GM13977 (cell line): Measurements from ENCODE around the gene C2CD2L.

Source experiments
- DNase-seq: peaks from one replicate; pipeline ENCODE4 v3.0.0; 2012; ENCODE audit warnings: low spot score
- in situ Hi-C: fragments of 300-500 bp; cut with MboI; formaldehyde crosslinking; loops from one replicate; pipeline ENCODE4 v1.12.0; 2022; ENCODE audit warnings: low sequenced_read_pairs, low pct_unique_long_range_greater_than_20kb, mixed read lengths, inconsistent platforms; ENCODE audit not compliant: unreplicated experiment
- TF ChIP-seq, protein P1 (sequence below): IDR thresholded peaks from 2 replicates; pipeline ENCODE4 v1.5.1; 2012; ENCODE audit warnings: mild to moderate bottlenecking, control low read depth; ENCODE audit not compliant: insufficient read depth; ENCODE audit errors: extremely low read depth, missing control alignments

Gene C2CD2L

DNA sequence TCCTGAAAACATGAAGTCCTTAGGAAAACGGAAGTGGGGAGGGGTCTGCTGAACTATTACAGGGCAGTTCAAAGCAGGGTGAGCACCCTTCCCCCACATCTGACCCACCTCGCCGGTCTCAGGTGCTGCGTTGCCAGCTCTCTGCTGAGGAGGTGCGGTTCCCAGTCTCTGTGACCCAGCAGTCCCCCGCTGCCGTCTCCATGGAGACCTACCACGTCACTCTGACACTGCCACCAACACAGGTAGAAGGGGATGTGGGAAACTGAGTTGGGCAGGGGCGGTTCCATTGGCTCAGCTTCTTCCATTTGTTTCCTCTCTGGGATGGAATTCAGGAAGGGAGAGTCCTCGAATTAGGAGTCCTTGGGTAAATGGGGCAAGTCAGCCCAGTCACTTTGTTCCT is 3.3 kb downstream of the C2CD2L start:
- in situ Hi-C loops, result no loop called here
- no peak for DNase-seq
- TF ChIP-seq, protein P1, sequence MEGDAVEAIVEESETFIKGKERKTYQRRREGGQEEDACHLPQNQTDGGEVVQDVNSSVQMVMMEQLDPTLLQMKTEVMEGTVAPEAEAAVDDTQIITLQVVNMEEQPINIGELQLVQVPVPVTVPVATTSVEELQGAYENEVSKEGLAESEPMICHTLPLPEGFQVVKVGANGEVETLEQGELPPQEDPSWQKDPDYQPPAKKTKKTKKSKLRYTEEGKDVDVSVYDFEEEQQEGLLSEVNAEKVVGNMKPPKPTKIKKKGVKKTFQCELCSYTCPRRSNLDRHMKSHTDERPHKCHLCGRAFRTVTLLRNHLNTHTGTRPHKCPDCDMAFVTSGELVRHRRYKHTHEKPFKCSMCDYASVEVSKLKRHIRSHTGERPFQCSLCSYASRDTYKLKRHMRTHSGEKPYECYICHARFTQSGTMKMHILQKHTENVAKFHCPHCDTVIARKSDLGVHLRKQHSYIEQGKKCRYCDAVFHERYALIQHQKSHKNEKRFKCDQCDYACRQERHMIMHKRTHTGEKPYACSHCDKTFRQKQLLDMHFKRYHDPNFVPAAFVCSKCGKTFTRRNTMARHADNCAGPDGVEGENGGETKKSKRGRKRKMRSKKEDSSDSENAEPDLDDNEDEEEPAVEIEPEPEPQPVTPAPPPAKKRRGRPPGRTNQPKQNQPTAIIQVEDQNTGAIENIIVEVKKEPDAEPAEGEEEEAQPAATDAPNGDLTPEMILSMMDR, result no peak

DNA sequence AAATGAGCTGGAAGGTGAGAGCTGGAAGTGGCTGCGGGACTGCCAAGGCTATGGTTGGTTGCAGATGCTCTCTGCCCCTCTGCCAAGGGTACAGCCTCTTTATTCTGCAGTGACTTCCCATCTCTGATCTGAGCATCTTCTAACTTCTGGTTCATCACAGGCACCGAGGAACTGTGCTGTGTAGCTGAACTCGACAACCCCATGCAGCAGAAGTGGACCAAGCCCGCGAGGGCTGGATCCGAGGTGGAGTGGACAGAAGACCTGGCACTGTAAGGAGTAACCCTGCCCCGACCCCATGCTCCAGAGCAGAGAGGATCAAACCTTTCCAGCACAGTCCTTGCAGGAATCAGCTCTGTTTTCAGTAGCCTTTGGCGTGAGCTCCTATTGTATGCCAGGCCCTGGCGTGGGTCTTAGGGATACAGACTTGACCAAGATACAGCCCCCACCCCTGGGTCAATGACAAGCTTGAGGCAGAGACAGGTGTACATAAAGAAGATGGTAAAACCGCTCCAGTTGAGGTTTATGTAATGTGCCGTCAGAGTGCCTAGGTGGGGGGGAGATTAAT is 4.3 kb downstream of the C2CD2L start:
- TF ChIP-seq, protein P1, result no peak
- DNase-seq, result no peak
- in situ Hi-C loops, result no loop called here

DNA sequence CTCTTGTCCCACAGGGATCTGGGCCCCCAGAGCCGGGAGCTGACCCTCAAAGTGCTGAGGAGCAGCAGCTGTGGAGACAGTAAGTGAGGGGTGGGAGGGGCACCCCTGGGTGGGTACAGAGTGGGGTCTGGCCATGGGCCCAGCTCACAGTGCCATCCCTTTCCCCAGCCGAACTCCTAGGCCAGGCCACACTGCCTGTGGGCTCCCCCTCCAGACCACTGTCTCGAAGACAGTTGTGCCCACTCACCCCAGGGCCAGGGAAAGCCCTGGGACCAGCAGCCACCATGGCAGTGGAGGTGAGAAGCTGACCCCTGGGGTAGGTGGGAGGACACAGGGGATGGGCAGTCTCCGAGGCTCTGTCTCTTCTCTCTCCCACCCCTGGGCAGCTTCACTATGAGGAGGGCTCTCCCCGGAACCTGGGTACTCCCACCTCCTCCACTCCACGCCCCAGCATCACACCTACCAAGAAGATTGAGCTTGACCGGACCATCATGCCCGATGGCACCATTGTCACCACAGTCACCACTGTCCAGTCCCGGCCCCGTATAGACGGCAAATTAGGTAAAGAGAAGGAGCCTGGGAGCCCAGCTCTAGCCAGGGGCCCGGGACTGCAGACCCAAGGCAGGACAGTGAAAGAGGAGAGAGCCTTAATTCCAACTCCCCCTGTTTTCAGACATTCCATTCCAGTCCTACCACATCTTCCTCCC is 5.3 kb downstream of the C2CD2L start:
- in situ Hi-C loops, result no loop called here
- TF ChIP-seq, protein P1, result no peak
- no peak for DNase-seq

DNA sequence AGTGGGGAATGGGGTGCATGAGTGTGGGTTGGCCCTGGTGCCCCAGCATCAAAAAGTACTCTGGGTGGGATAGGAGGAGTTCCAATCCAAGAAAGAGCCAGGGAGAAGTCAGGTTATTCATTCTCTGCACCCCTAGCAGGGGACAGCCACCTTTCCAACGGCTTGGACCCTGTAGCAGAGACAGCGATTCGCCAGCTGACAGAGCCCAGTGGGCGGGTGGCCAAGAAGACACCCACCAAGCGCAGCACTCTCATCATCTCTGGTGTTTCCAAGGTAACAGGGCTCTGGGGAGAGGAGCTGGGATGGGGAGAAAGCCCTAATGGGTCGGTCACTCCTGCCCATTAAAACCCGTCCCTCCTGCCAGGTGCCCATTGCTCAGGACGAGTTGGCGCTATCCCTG is 6.6 kb downstream of the C2CD2L start:
- TF ChIP-seq, protein P1, result no peak
- DNase-seq, result no peak
- in situ Hi-C loops, result no loop called here

DNA sequence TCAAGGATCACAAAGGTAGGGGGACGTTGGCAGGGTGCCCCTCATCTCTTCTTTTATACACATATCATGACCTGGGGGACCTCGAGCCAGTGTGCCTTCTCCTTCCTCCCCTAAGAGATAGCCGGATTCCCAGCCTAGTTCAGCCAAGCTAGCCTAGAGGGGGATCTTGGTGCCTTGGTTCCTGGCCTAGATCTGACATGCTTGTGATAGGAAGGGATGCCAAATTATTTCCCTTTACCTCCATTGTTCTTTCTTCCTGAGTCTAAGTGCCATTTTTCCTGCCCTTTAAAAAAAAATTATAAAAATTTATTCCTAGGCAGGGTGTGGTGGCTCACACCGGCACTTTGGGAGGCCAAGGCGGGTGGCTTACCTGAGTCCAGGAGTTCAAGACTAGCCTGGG is 7.2 kb downstream of the C2CD2L start:
- no peak for DNase-seq
- in situ Hi-C loops, result no loop called here
- TF ChIP-seq, protein P1, result no peak

DNA sequence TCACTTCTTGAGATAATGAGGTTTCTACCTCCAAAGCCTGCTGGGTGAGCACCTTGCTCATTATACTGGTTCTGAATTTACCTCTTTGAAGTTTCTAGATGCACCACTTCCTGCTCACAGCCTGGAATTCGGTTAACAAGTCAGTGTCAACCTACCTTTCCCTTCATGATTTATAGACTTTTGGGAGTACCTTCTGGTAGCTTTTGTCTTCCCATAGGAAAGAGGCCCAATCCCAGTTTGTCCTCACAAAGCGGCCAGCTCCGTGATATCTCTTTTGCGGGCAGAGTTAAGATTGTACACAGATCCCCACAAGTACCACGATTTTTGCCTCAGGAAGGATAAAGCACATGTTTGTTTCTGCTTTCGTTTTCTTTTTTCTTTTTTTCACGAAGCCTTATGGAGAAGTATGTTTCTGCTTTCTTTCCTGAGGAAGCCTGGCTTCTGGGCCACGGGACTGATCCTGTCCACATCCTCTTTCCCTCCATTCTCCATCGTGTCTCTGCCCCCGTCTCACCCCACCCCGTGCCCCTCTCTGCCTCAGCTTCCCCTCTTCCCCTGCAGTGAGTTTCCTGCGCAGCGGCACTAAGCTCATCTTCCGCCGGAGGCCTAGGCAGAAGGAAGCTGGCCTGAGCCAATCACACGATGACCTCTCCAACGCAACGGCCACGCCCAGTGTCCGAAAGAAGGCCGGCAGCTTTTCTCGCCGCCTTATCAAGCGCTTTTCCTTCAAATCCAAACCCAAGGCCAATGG is 8.5 kb downstream of the C2CD2L start:
- no peak for DNase-seq
- TF ChIP-seq, protein P1, result no peak

More for the DNA sequence above, 8.5 kb downstream of the C2CD2L start:
- in situ Hi-C loops, result no loop called here
